Activated CD4-positive, alpha-beta T cell treated with anti-CD3 and anti-CD28 coated beads for 4 hours (primary cell): ENCODE data around the gene LRP1B.

ENCODE experiments used
- DNase-seq, 2 donors: peaks; one replicate each; pipeline ENCODE4 v3.0.0-alpha.2; 2020

Gene LRP1B

GRCh38 chr2:141499123-141499522, 631.7 kb downstream of the LRP1B start:
- DNase-seq = no peak

DNA sequence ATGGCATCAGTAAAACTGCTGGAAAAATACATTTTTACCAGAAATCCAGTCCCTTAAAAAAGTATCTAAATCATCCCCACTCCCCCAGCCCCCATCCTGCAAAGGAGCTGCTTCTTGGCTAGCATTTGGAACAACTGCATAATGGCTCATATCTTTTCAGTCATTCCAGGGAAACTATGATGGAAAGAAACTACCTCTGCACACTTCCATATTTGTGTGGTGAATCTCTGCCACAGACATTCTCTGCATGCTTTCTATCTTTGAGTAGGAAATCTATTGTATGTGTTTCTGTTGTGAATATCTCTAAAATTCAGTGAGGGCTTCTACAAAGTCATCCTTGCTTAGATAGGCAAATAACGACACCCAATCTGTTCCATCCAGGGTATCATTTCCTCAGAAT, 632.3 kb downstream of the LRP1B start:
- DNase-seq = no peak

DNA sequence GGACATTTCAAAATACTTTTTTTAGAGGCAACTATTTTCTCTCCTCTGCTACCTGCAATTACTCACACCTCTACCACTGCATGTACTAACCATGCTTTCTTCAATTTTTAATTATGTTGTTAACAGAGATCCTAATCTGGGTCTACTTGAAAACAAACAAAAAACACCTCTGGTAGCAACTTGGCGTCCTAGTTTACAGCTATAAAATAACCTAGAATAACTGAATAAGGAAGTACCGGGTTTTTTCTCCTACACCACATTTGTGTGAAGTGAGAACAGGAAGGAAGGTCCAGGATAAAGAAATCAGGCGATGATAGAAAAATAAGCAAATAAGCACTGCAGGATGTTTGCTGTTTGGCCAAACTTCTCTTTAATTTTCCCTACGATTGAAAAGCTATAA, 633.5 kb downstream of the LRP1B start:
- DNase-seq = no peak

GRCh38 chr2:141496810-141497209, 634.0 kb downstream of the LRP1B start:
- no peak for DNase-seq

DNA sequence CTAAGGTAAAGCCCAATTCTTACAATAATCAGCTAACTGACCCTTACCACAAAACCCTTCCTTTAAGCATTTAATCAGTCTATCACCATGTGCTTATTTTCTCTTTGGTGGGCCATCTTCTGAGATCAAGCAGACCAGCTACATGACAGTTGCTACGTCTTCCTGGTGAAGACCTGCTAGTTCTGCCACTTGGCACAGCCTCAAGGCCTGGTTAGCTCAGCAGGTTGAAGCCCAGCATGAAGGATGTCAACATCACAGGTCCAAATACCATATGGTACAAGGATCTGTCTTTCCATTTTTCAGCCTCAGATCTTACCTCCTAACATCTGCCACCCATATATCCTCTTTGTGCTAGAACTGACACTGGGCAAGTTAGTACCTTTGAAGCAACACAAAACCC, 636.9 kb downstream of the LRP1B start:
- DNase-seq = no peak

DNA sequence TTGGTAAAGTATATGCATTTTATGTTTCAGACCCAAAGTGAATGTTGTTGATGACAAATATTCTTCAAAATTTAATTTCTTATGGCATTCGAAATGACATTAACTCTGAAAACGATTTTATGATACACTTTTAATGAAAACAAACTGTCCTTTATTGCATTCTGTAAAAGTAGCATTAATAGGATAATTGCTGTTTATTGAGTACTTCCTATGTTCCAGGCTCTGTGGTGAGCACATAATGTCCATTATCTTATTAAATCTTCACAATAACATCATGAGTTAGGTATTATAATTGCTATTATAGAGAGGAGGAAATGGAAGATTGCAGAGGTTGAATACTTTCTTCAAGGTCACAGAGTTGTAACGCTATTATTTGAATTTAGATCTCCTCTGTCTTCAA, 638.0 kb downstream of the LRP1B start:
- DNase-seq = no peak

GRCh38 chr2:141490886-141491285, 639.9 kb downstream of the LRP1B start:
- no peak for DNase-seq

DNA sequence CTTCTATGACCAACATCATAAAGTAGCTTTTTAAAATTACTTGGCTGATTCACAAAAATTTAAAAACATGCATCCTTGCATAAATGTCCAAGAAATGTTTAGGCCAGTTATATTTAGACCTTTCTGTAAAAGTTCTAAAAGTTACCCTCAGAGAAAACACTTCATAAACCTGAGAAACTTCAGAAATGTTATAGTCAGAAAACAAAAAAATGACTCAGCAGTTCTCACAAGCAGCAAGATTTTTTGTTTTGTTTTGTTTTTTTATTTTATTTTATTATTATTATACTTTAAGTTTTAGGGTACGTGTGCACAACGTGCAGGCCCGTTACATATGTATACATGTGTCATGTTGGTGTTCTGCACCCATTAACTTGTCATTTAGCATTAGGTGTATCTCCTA, 648.1 kb downstream of the LRP1B start:
- DNase-seq = no peak

GRCh38 chr2:141475801-141476200, 655.0 kb downstream of the LRP1B start:
- no peak for DNase-seq

- DNase-seq = no peak
Measured at GRCh38 chr2:141468761-141469160, 662.1 kb downstream of the LRP1B start.

DNA sequence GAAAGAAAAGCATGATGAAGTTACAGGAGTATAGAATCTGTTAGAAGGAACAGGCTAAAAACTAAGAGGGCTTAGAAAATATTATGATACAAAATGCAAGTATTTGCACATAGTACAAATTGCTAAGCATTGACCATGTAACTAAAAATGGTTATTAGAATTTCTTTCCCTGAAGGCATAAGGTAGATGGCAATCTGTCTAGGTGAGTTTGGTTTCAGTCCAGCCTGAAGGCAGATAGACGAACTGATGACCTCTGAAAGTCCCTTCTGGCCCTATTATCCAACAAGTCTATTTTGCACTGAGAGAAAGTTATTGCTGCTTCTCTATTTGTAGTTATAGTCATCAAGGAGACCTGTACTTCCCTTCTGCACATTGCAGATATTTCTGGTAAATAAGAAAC, 663.5 kb downstream of the LRP1B start:
- no peak for DNase-seq

DNA sequence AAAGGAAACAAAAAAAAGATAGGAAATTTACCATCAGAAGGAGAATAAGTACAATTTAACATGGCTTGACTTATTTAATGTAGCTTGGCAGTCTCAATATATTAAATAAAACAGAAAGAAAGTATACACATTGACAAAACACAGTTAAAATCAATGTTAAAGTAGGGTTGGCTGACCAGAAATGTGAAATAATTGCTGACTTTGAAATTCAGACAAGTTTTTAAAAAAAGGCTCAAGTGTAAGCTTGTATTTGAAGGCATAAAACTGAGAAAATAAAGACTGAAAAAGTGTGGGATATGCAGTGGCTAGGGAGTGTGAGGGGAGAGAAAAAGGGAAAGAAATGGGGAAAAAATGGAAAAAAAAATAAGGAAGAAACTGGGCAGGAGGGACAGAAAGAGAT, 665.8 kb downstream of the LRP1B start:
- DNase-seq = no peak

DNA sequence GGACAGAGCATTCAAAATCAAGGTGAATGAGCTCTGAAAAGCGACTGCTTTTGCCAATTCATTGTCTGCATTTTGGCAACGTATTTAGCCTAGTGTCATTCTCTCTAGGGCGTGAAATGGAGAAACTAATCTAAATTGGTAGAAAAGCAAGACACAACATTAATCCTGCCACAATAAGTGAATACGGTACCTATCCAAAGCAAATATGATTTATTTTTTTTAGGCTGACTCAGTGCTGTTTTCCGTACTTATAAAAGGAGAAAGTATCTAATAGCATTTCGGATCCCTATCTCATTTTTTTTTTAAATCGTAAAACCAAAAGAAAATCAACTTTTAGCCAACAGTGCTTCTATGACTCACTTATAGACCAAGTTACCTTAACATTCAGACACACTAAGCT, 672.5 kb downstream of the LRP1B start:
- DNase-seq = no peak

DNA sequence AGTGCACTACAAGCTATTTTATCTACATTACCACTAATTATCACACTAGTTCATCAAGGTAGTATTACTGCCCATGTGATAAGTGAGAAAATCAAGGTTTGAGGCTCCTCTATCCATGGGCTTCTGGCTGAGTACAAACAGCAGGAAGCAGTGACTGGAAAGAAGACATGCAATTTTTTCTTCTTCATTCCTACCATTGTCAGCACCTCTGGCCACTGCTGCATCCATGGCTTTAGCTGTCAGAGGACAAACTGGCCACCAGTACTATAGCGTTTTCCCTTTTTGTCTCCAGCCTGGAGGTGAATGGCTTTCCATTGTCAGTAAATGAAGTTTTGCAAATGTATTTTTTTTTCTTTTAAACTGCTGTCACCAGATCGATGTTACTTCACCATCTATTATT, 674.9 kb downstream of the LRP1B start:
- DNase-seq = no peak

DNA sequence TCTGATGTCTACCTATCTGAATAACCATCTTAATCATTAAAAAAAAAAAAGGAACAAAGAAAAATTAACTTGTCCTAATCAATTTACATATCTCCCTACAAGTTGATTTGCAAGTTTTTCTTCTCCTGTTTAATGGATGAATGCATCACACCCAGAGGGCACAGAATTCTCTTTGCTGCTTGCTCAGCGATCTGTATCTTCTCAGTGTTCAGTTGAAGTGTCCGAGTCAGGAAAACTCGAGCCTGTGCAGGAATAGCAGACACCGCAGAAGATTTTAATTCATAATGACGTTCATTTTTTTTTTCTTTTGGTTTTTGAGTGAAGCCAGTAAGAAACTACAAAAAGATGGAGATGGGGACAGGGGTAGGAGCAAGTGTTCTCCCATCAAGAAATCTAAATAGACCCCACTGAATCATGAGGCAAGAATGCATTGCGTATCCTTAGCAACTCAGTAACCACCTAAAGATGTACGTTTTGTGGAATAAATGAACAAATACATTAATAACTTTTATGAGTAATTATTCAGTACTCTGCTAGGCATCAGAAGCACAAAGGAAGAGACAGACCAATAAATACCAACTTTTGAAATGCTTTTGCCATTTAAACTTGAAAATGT, 675.5 kb downstream of the LRP1B start:
- DNase-seq = no peak

DNA sequence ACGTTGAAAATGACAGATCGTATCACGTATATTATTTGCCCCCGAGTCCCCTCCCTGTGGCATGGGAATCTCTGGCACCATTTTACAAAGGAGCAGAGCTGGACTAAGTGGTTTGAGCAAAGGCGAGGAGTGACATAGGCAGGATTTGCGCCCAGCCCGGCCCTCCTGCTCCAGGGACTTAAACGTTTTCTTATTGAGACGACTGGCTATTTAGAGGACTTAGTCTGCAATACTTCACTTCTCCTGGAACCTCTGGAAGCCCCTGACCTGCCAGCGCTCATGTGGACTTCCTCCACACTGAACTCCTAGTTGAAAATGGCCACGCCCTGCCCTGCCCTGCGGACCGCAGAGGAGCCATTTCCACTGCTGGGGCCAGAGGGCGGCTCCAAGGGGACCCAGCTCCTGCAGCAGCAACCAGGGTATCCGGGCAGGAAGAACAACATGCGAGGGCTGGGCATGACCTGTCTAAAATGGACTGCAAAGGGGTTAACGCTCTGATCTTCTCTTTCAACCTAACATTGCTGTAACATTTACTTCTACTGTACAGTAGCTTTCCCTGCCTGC, 690.7 kb downstream of the LRP1B start:
- no peak for DNase-seq

DNA sequence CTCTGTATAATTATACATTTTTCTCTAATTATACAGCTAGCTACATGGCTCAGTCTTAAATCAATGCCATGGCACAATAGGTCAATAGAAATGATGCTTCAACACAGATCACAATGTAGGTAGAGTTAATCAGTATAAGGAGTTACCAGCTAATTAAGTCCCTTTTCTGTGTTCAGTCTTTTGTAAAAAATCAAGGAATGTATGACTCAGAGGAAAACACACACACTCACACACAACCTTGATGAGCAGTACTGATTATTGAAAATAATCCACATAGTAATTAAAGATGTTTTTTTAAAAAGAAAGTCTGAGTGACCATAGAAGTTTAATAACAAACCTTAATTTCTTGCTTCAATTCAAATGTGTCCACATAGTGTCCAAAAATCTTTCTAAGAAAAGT, 691.3 kb downstream of the LRP1B start:
- no peak for DNase-seq

GRCh38 chr2:141438536-141438935, 692.3 kb downstream of the LRP1B start:
- DNase-seq = no peak

- DNase-seq = no peak
Measured at GRCh38 chr2:141437521-141437920, 693.3 kb downstream of the LRP1B start.

DNA sequence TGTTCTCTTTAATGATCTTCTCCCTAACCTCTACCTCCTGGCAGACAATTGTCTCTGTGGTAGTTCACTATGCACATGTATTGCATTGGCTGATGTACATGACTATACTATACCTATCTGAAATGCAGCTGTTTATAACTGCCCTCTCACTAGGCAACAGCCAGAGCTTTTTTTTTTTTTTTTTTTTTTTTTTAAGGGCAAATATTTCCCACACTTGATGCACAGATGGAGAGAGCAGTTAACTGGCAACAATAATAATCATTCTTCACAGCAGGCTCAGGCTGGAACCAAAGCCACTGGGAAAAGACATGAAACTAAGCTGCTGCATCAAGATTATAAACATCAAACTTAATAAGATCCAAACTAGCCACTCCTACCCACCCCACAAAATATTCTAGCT, 707.7 kb downstream of the LRP1B start:
- DNase-seq = no peak

DNA sequence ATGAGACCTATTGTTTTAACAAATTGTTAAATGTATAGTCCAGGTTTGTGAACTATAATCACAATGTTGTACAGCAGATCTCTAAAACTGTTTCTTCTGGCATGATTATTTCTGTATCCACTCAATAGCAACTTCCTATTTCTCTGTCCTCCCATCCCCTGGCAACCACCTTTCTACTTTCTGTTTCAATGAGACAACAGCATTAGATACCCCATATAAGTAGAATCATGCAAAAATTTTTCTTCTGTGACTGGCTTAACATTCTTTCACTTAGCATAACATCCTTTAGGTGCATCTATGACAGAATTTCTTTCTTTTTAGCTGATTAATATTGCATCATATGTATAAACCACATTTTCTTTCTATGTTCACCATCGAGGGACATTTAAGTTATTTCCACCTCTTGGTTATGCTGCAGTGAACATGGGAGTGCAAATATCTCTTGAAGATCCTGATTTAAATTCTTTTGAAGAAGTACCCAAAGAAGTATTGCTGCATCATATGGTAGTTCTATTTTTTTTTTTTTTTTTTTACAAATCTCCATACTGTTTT, 713.5 kb downstream of the LRP1B start:
- no peak for DNase-seq

DNA sequence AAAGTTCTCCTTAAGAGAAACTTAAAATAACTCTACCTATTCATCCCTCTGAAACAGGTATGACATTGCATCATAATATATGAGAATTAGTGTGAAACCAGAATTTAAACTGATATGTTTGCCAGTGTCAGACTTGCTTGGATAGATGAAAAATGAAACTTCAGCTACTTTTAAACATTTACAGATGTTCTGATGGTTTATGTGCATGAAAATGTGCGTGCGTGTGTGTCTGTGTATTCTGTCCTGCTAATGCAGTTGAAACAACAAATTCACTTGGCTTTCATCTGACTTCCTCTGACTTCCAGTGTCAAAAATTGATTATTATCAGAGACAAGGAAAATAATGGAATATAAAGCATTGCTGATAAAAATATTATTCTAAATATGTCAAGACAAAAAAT, 719.4 kb downstream of the LRP1B start:
- no peak for DNase-seq

GRCh38 chr2:141399270-141399669, 731.5 kb downstream of the LRP1B start:
- DNase-seq = no peak

- no peak for DNase-seq
Measured at GRCh38 chr2:141393214-141393545, 737.6 kb downstream of the LRP1B start.

- DNase-seq = no peak
Measured at GRCh38 chr2:141392517-141393213, 738.2 kb downstream of the LRP1B start.
